Measurements from ENCODE around the gene CRMP1.

DNA sequence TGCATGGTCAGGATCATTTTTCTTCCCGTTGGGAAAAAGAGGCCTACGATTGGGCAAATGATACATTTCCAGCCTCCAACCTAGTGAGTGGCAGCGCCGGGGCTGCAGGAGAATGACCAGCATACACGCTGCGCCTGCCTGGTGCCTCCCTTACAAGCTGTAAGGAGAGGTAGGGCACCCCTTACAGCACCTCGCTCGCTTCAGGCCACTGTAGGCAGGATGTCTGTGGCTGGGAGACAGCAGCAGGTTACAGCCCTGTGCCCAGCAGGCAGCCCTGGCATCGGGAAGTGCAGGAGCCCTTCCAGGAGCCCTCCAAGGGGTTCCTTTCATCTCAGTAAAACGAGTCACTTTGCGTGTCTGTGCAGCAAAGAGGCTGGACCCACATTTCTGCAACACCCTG is 93.5 kb downstream of the CRMP1 start:
- TF ChIP-seq ZNF274 (IDR thresholded peaks at IDR 0.05; ENCODE audit: low read depth, low read length): no peak
- TF ChIP-seq SUZ12 (IDR thresholded peaks at IDR 0.05; ENCODE audit: extremely low read depth, insufficient read depth, insufficient read length): no peak

All from NT2/D1 (cell line).